Gastrocnemius medialis (tissue), 4 donors: Measurements from ENCODE around the gene IL21R.

Experiments
- POLR2A ChIP-seq, 2 donors: fragments of 450-650 bp; IDR thresholded peaks; one replicate each; pipeline ENCODE4 v1.6.1; 2017; ENCODE audit warnings: antibody characterized with exemption in 2 of 2, mild to moderate bottlenecking in 2 of 2, moderate library complexity in 2 of 2
- TF ChIP-seq, protein P1 (sequence below), 5 experiments: fragments of 450-650 bp in 3 of 5; fragments of 200-600 bp in 2 of 5; sonication (generic) in 2 of 5; IDR thresholded peaks in 4 of 5; conservative IDR thresholded peaks in 1 of 5; 1 replicate in 4 of 5; 2 replicates in 1 of 5; pipeline ENCODE4 v1.5.1; 2016 to 2019; ENCODE audit warnings: antibody characterized with exemption in 5 of 5, mild to moderate bottlenecking in 3 of 5, moderate library complexity in 3 of 5

DNA sequence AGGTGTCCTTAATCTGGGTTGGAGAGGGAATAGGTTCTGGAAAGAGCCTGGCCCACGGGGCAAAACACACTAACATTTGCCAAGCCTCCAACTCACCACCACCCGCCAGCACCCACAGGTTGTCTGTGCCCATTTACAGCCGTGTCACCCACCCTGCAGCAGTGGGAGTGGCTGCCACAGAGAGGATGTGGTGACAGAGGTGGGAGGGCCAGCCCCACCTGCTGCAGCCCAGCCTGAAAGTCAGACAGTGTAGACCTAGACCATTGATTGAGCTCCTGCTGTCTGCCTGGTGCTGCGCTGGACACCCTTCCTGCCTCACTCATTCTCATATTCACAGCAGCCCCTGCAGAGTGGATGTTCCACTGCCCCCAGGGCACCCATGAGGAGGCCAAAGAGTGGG, 44.7 kb downstream of the IL21R start:
- no peak for TF ChIP-seq POLR2A (IDR thresholded peaks at IDR 0.05)
- TF ChIP-seq, protein P1, sequence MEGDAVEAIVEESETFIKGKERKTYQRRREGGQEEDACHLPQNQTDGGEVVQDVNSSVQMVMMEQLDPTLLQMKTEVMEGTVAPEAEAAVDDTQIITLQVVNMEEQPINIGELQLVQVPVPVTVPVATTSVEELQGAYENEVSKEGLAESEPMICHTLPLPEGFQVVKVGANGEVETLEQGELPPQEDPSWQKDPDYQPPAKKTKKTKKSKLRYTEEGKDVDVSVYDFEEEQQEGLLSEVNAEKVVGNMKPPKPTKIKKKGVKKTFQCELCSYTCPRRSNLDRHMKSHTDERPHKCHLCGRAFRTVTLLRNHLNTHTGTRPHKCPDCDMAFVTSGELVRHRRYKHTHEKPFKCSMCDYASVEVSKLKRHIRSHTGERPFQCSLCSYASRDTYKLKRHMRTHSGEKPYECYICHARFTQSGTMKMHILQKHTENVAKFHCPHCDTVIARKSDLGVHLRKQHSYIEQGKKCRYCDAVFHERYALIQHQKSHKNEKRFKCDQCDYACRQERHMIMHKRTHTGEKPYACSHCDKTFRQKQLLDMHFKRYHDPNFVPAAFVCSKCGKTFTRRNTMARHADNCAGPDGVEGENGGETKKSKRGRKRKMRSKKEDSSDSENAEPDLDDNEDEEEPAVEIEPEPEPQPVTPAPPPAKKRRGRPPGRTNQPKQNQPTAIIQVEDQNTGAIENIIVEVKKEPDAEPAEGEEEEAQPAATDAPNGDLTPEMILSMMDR (IDR thresholded peaks at IDR 0.05 in 4 of 5, conservative IDR thresholded peaks at IDR 0.05 in 1 of 5): no peak
